OCI-LY1 (cell line): ENCODE data around the gene TENM4.

Source experiments
- H2AFZ ChIP-seq: fragments of 200-600 bp; sonication (generic), shearing (Covaris generic); 2 replicates; pipeline ENCODE4 v1.6.0; 2014; ENCODE audit warnings: antibody characterized with exemption, mild to moderate bottlenecking, low read length
- H3F3A ChIP-seq: fragments of 200-600 bp; sonication (generic), shearing (Covaris generic); 2 replicates; pipeline ENCODE4 v1.6.0; 2014; ENCODE audit warnings: mild to moderate bottlenecking, antibody characterized with exemption, low read length, moderate library complexity; ENCODE audit not compliant: insufficient read depth
- H3K27ac ChIP-seq: fragments of 200-600 bp; sonication (generic); 2 replicates; pipeline ENCODE4 v1.5.1; 2014; ENCODE audit warnings: low read length, mixed run types, mild to moderate bottlenecking, low read depth; ENCODE audit not compliant: poor library complexity, severe bottlenecking
- H3K27me3 ChIP-seq: fragments of 200-600 bp; sonication (generic); 2 replicates; pipeline ENCODE4 v1.6.0; 2014; ENCODE audit warnings: antibody characterized with exemption, mild to moderate bottlenecking, low read length, moderate library complexity; ENCODE audit not compliant: insufficient read depth
- H3K36me3 ChIP-seq: fragments of 200-600 bp; sonication (generic); 2 replicates; pipeline ENCODE4 v1.6.1; 2014; ENCODE audit warnings: mild to moderate bottlenecking, antibody characterized with exemption, low read length, moderate library complexity, mixed read lengths; ENCODE audit not compliant: insufficient read depth
- H3K4me1 ChIP-seq: fragments of 200-600 bp; sonication (generic); 2 replicates; pipeline ENCODE4 v1.5.1; 2014; ENCODE audit warnings: mild to moderate bottlenecking, low read length, moderate library complexity; ENCODE audit not compliant: insufficient read depth, severe bottlenecking
- H3K4me2 ChIP-seq: fragments of 200-600 bp; sonication (generic), shearing (Covaris generic); 2 replicates; pipeline ENCODE4 v1.6.1; 2014; ENCODE audit warnings: low read length
- H3K4me3 ChIP-seq: fragments of 200-600 bp; sonication (generic); 2 replicates; pipeline ENCODE4 v1.5.1; 2014; ENCODE audit warnings: low read length, low read depth, mild to moderate bottlenecking, mixed read lengths; ENCODE audit not compliant: poor library complexity, severe bottlenecking
- H3K79me2 ChIP-seq: fragments of 200-600 bp; shearing (Covaris generic); 2 replicates; pipeline ENCODE4 v1.6.1; 2016; ENCODE audit warnings: mixed run types, low read length, mixed read lengths; ENCODE audit not compliant: insufficient read depth
- H3K9ac ChIP-seq: fragments of 200-600 bp; sonication (generic), shearing (Covaris generic); 2 replicates; pipeline ENCODE4 v1.6.1; 2014; ENCODE audit warnings: mild to moderate bottlenecking, low read length, mixed read lengths
- H3K9me2 ChIP-seq: fragments of 200-600 bp; sonication (generic), shearing (Covaris generic); 2 replicates; pipeline ENCODE4 v1.6.1; 2014; ENCODE audit warnings: low read depth, mild to moderate bottlenecking, low read length, mixed read lengths
- H3K9me3 ChIP-seq: fragments of 200-600 bp; shearing (Covaris generic); 2 replicates; pipeline ENCODE4 v1.6.1; 2014; ENCODE audit warnings: low read length, mixed read lengths
- H4K20me1 ChIP-seq: fragments of 200-600 bp; sonication (generic), shearing (Covaris generic); 2 replicates; pipeline ENCODE4 v1.6.0; 2016; ENCODE audit warnings: mild to moderate bottlenecking, low read length; ENCODE audit not compliant: insufficient read depth
- CTCF ChIP-seq: fragments of 200-600 bp; sonication (generic), shearing (Covaris generic); IDR thresholded peaks from 2 replicates; pipeline ENCODE4 v1.5.1; 2017; ENCODE audit warnings: mild to moderate bottlenecking, antibody characterized with exemption, low read length, moderate library complexity, mixed read lengths
- EZH2 ChIP-seq: fragments of 200-600 bp; sonication (generic), shearing (Covaris generic); IDR thresholded peaks from 2 replicates; pipeline ENCODE4 v1.8.0; 2017; ENCODE audit warnings: borderline replicate concordance, mixed run types, mild to moderate bottlenecking, antibody characterized with exemption, low read length, moderate library complexity, mixed read lengths

TENM4 gene

GRCh38 chr11:79035881-79036280 lies 404.9 kb downstream of the TENM4 start:
- no peaks in the 10 kb centered on the region for H3K27me3 ChIP-seq

GRCh38 chr11:79033833-79034232 lies 407.0 kb downstream of the TENM4 start:
- no peak overlapping the region for H3K9ac ChIP-seq
- H3K79me2 ChIP-seq = no peaks in the 10 kb centered on the region
- H3K9me2 ChIP-seq = no peaks in the 10 kb centered on the region
- H3K4me1 ChIP-seq = no peaks in the 10 kb centered on the region
- no peak overlapping the region for H2AFZ ChIP-seq
- no peaks in the 10 kb centered on the region for H3K9me3 ChIP-seq
- no peaks in the 10 kb centered on the region for H3K36me3 ChIP-seq
- H3K27me3 ChIP-seq = 0 out of 2 replicates have a peak, but pooled peaks cover 5% of the 10 kb centered on the region
- TF ChIP-seq EZH2 (no peak), CTCF (no peak)
- no peak overlapping the region for H3K4me2 ChIP-seq
- H3K27ac ChIP-seq = no peak overlapping the region
- no peak overlapping the region for H3K4me3 ChIP-seq
- H3F3A ChIP-seq = no peaks in the 10 kb centered on the region
- no peaks in the 10 kb centered on the region for H4K20me1 ChIP-seq

More at GRCh38 chr11:79035881-79036280, 404.9 kb downstream of the TENM4 start:
- no peaks in the 10 kb centered on the region for H3K79me2 ChIP-seq
- no peaks in the 10 kb centered on the region for H3K9me2 ChIP-seq
- no peaks in the 10 kb centered on the region for H4K20me1 ChIP-seq
- H3K4me3 ChIP-seq = no peak overlapping the region
- H3K4me1 ChIP-seq = no peaks in the 10 kb centered on the region
- TF ChIP-seq CTCF (no peak), EZH2 (no peak)
- no peak overlapping the region for H3K9ac ChIP-seq
- no peak overlapping the region for H3K27ac ChIP-seq
- H3K36me3 ChIP-seq = no peaks in the 10 kb centered on the region
- H3K9me3 ChIP-seq = no peaks in the 10 kb centered on the region
- H3F3A ChIP-seq = no peaks in the 10 kb centered on the region
- H3K4me2 ChIP-seq = no peak overlapping the region
- no peak overlapping the region for H2AFZ ChIP-seq

- no peaks in the 10 kb centered on the region for H3K9me3 ChIP-seq
- no peaks in the 10 kb centered on the region for H3K36me3 ChIP-seq
- 0 out of 2 replicates have a peak, but pooled peaks cover 5% of the 10 kb centered on the region for H3K27me3 ChIP-seq
- H3K4me1 ChIP-seq = no peaks in the 10 kb centered on the region
- TF ChIP-seq CTCF (no peak), EZH2 (no peak)
- H3K9me2 ChIP-seq = no peaks in the 10 kb centered on the region
- no peaks in the 10 kb centered on the region for H4K20me1 ChIP-seq
- no peak overlapping the region for H3K4me3 ChIP-seq
- H2AFZ ChIP-seq = no peak overlapping the region
- H3F3A ChIP-seq = no peaks in the 10 kb centered on the region
- H3K9ac ChIP-seq = no peak overlapping the region
- H3K79me2 ChIP-seq = no peaks in the 10 kb centered on the region
- H3K27ac ChIP-seq = no peak overlapping the region
- H3K4me2 ChIP-seq = no peak overlapping the region
These were observed 410.4 kb downstream of the TENM4 start for GRCh38 chr11:79030448-79030847.
